ENCODE data around the gene NGEF. TPM values are rescaled to one million over a fixed set of nuclear protein-coding genes. Genes with fewer than 3 reads are reported as not detected.

The NGEF gene
- total RNA-seq, 1 experiment from 2014 or later = 1.9 TPM

DNA sequence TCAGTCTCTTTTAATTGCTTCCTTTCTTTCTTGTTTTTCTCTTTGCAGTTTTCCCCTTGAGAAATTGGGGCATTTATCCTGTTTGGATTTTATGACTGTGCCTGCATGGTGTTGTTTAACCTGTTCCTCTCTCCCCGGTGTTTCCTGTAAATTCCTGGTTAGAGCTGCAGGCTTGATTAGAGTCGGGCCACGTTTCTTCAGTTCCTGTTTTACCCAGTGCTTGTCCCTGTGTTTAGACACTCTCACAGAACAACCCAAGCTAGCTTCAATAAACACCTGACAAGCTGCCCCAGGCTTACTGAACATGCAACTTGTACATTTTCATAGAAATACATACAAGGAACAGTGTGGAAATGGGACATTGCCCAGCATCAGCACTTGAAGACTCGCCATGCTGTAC is 53.9 kb downstream of the NGEF start:
- H3K56ac ChIP-seq (ENCODE audit: insufficient read length, low read depth, low read length) = no peak overlapping the region
- no peak overlapping the region for H4K5ac ChIP-seq (ENCODE audit: insufficient read length, low read depth, low read length)
- H3K4me2 ChIP-seq (ENCODE audit: insufficient read depth, insufficient read length, low read length) = no peak overlapping the region
- H2AK5ac ChIP-seq (ENCODE audit: insufficient read length, low read length) = no peak overlapping the region
- H3K18ac ChIP-seq (ENCODE audit: insufficient read length, low read depth, low read length) = no peak overlapping the region
- no peak overlapping the region for H3K27ac ChIP-seq (ENCODE audit: insufficient read length, low read depth, low read length)
- H2BK5ac ChIP-seq (ENCODE audit: insufficient read length, low read length) = no peak overlapping the region
- no peak overlapping the region for H2BK20ac ChIP-seq (ENCODE audit: low read depth, low read length, poor library complexity, severe bottlenecking)
- Mint-ChIP-seq H3K4me3 (no peak overlapping the region), H3K4me1 (no peaks in the 10 kb centered on the region), H3K9me3 (peaks cover 16 to 24% of the 10 kb centered on the region in 2 experiments), H3K27me3 (ENCODE audit: low read depth) (peaks cover 8% of the 10 kb centered on the region), H3K36me3 (ENCODE audit: insufficient read depth in 1 of 3, low read depth in 3 of 3) (peaks cover 0 to 4% (median 2%) of the 10 kb centered on the region in 3 experiments; a peak in 1 of 7 replicates), H3K27ac (no peak overlapping the region)
- H3K23ac ChIP-seq (ENCODE audit: insufficient read length, low read depth, low read length) = no peak overlapping the region
- H2AFZ ChIP-seq (ENCODE audit: low read length) = no peak overlapping the region
- H2BK15ac ChIP-seq (ENCODE audit: low read depth, low read length) = no peak overlapping the region
- no peaks in the 10 kb centered on the region for H3K23me2 ChIP-seq (ENCODE audit: insufficient read length, low read depth, low read length, poor library complexity, severe bottlenecking)
- H3K9me3 ChIP-seq (ENCODE audit: control insufficient read depth, low read depth, low read length) = no peaks in the 10 kb centered on the region
- no peak overlapping the region for H3T11ph ChIP-seq (ENCODE audit: low read length)
- no peaks in the 10 kb centered on the region for H3K79me2 ChIP-seq (ENCODE audit: insufficient read depth, low read length)
- H3K27me3 ChIP-seq (ENCODE audit: insufficient read depth, low read length) = no peaks in the 10 kb centered on the region
- H3K79me1 ChIP-seq (ENCODE audit: insufficient read depth, low read depth, low read length, poor library complexity, severe bottlenecking) = no peaks in the 10 kb centered on the region
- no peak overlapping the region for H3K9ac ChIP-seq (ENCODE audit: extremely low read depth, insufficient read length, low read length)
- no peak overlapping the region for H3K4ac ChIP-seq (ENCODE audit: low read depth, low read length)
- no peak overlapping the region for H4K91ac ChIP-seq (ENCODE audit: insufficient read length, low read depth, low read length)
- no peak for DNase-seq
- H4K8ac ChIP-seq (replicated peaks; ENCODE audit: insufficient read length, low read depth, low read length) = no peak overlapping the region
- no CpG with 5 or more reads among the region's 4 CpGs for WGBS (ENCODE audit: extremely low coverage, insufficient read length, low lambda C conversion rate)
- H4K20me1 ChIP-seq (ENCODE audit: control insufficient read depth, insufficient read depth, insufficient read length) = no peaks in the 10 kb centered on the region
- H3K14ac ChIP-seq (ENCODE audit: insufficient read depth, low read length) = no peak overlapping the region
- no peaks in the 10 kb centered on the region for H3K4me1 ChIP-seq (ENCODE audit: insufficient read depth, low read length)
- H2BK12ac ChIP-seq (ENCODE audit: insufficient read length, low read depth, low read length) = no peak overlapping the region
- no peak overlapping the region for H2BK120ac ChIP-seq (ENCODE audit: low read depth, low read length, poor library complexity, severe bottlenecking)
- TF ChIP-seq, protein P1, sequence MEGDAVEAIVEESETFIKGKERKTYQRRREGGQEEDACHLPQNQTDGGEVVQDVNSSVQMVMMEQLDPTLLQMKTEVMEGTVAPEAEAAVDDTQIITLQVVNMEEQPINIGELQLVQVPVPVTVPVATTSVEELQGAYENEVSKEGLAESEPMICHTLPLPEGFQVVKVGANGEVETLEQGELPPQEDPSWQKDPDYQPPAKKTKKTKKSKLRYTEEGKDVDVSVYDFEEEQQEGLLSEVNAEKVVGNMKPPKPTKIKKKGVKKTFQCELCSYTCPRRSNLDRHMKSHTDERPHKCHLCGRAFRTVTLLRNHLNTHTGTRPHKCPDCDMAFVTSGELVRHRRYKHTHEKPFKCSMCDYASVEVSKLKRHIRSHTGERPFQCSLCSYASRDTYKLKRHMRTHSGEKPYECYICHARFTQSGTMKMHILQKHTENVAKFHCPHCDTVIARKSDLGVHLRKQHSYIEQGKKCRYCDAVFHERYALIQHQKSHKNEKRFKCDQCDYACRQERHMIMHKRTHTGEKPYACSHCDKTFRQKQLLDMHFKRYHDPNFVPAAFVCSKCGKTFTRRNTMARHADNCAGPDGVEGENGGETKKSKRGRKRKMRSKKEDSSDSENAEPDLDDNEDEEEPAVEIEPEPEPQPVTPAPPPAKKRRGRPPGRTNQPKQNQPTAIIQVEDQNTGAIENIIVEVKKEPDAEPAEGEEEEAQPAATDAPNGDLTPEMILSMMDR (conservative IDR thresholded peaks at IDR 0.05) = no peak

All from H9 (cell line).